Fibroblast of lung (primary cell): Measurements from ENCODE around the gene CCM2.

Experiments
- EZH2 ChIP-seq: IDR thresholded peaks from 2 replicates; pipeline ENCODE4 v1.5.1; 2012; ENCODE audit warnings: low read length, control low read depth, mild to moderate bottlenecking; ENCODE audit errors: missing control alignments
- TF ChIP-seq, protein P1 (sequence below), 2 donors: IDR thresholded peaks in 1 of 2; conservative IDR thresholded peaks in 1 of 2; 1 replicate in 1 of 2; 2 replicates in 1 of 2; pipeline ENCODE4 v1.5.1; 2011 to 2012; ENCODE audit warnings: low read length in 2 of 2, control low read depth in 1 of 2, inconsistent platforms in 1 of 2, low read depth in 1 of 2, mild to moderate bottlenecking in 1 of 2

DNA sequence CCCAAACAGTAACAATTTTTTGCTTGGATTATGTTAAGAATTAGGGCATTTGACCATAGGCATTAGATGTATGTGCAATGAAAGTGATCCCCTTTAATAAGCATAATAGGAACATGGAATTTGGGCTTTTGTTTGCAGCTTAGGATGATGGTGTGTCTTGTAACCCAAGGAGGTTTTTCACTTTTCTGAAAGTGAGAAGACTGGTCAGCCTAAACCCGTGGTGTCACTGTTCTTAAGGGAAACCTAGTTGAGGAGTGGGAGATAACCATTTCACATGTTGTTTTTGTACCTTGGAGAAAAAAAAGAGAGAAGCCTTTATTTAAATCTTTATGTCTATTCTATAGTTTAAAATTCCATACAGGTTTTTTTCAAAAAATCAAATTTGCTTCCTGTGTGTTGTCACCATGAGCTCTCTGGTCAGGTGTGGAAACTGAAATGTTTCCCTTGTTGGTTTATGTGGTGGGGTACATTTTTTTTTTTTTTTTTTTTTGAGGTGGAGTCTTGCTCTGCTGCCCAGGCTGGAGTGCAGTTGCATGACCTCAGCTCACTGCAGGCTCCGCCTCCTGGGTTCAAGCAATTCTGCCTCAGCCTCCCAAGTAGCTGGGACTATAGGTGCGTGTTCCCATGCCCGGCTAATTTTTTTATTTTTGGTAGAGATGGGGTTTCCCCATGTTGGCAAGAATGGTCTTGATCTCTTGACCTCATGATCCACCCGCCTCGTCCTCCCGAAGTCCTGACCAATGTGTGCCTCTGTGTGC lies 7.7 kb downstream of the CCM2 start:
- no peak for TF ChIP-seq EZH2
- TF ChIP-seq, protein P1, sequence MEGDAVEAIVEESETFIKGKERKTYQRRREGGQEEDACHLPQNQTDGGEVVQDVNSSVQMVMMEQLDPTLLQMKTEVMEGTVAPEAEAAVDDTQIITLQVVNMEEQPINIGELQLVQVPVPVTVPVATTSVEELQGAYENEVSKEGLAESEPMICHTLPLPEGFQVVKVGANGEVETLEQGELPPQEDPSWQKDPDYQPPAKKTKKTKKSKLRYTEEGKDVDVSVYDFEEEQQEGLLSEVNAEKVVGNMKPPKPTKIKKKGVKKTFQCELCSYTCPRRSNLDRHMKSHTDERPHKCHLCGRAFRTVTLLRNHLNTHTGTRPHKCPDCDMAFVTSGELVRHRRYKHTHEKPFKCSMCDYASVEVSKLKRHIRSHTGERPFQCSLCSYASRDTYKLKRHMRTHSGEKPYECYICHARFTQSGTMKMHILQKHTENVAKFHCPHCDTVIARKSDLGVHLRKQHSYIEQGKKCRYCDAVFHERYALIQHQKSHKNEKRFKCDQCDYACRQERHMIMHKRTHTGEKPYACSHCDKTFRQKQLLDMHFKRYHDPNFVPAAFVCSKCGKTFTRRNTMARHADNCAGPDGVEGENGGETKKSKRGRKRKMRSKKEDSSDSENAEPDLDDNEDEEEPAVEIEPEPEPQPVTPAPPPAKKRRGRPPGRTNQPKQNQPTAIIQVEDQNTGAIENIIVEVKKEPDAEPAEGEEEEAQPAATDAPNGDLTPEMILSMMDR (conservative IDR thresholded peaks at IDR 0.05 in 1 of 2, IDR thresholded peaks at IDR 0.05 in 1 of 2; ENCODE audit: low read depth in 1 of 2, low read length in 2 of 2), result no peak
